Activated naive CD8-positive, alpha-beta T cell (primary cell): ENCODE results near the gene IQGAP2.
A peak's percentile ranks its signal among the peaks of the same experiment; 100 is the strongest.

Experiments used
- H3K27ac Mint-ChIP-seq: one replicate; pipeline ENCODE4 v1.8.0; 2021; ENCODE audit warnings: mixed read lengths
- H3K27me3 Mint-ChIP-seq: one replicate; pipeline ENCODE4 v1.8.0; 2021; ENCODE audit warnings: mixed read lengths
- H3K36me3 Mint-ChIP-seq: one replicate; pipeline ENCODE4 v1.8.0; 2021; ENCODE audit warnings: mixed read lengths
- H3K4me1 Mint-ChIP-seq: one replicate; pipeline ENCODE4 v1.8.0; 2021; ENCODE audit warnings: low read depth, mixed read lengths
- H3K4me3 Mint-ChIP-seq: one replicate; pipeline ENCODE4 v1.8.0; 2021; ENCODE audit warnings: mild to moderate bottlenecking, mixed read lengths
- H3K9me3 Mint-ChIP-seq: one replicate; pipeline ENCODE4 v1.8.0; 2021; ENCODE audit warnings: low read depth, mixed read lengths

IQGAP2 gene

DNA sequence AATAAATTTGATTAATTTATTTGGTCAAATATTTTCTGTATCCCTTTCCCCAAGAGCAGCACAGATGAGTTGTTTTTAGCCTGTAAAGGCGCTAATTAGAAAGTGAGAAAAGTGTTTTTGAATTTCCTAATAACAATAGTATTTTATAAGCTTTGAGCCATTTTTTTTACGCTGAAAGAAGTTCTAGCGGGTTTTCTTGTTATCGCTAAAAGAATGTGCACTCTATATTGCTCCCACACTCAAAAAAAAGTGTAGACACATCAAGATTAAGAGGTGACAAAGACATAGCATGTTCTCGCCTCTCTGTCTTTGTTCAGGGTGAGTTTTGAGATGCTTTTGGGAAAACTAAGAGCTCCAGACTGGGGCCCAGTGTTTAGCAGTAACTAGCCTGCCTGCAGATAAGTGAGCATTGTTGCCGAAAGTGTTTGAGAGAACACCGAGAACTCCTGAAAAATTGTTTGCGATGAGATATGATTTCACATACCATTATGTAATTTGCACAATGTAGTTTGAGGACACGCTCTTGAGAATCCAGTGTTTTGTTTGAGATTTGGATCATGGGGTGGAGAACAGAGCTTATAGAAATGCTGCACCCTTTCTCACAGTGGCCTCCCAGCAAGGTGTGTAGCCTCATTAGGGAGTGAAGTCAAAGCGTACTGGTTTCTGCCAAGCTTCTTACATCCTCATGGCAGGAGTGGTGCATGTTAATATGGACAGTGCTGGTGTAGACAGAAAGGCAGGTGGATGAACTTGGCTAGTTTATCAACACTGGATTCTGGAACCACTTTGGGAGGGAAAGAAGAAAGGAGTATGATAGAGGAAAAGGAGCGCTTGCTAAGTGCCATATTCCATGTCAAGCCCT is 314.4 kb downstream of the IQGAP2 start:
- Mint-ChIP-seq H3K36me3 (peaks cover 3% of the 10 kb centered on the region), H3K9me3 (no peaks in the 10 kb centered on the region), H3K4me1 (peaks cover 19% of the 10 kb centered on the region), H3K27ac (no peak overlapping the region), H3K4me3 (peak overlapping the region; percentile 71), H3K27me3 (peaks cover 23% of the 10 kb centered on the region)

DNA sequence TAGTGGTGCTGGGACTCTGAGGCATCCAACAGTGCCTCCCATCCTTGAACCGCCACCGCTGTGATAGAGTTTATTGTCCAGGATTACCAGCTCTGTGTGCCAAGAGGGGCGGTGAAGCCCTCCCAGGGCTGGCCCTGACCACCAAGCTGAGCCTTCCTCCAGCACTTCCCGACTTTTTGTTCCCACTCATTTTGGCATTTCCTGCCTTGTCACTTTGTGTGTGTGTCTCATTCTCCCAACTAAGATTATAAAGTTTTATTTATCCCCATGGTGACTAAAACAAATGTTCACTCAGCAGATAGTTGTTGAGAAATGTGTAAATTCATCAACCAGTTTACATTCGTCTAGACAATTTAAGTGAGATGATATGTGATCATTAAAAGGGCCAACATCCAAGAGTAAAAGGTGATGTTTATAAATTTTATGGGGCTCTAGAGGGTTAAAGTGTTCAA is 315.3 kb downstream of the IQGAP2 start:
- Mint-ChIP-seq H3K9me3 (no peaks in the 10 kb centered on the region), H3K4me3 (no peak overlapping the region), H3K4me1 (peaks cover 19% of the 10 kb centered on the region), H3K27ac (no peak overlapping the region), H3K27me3 (peaks cover 24% of the 10 kb centered on the region), H3K36me3 (peaks cover 3% of the 10 kb centered on the region)

- H3K4me3 Mint-ChIP-seq: no peak overlapping the region
- peaks cover 18% of the 10 kb centered on the region for H3K4me1 Mint-ChIP-seq
- peaks cover 3% of the 10 kb centered on the region for H3K36me3 Mint-ChIP-seq
Observed at GRCh38 chr5:76718880-76719279, 315.8 kb downstream of the IQGAP2 start.

DNA sequence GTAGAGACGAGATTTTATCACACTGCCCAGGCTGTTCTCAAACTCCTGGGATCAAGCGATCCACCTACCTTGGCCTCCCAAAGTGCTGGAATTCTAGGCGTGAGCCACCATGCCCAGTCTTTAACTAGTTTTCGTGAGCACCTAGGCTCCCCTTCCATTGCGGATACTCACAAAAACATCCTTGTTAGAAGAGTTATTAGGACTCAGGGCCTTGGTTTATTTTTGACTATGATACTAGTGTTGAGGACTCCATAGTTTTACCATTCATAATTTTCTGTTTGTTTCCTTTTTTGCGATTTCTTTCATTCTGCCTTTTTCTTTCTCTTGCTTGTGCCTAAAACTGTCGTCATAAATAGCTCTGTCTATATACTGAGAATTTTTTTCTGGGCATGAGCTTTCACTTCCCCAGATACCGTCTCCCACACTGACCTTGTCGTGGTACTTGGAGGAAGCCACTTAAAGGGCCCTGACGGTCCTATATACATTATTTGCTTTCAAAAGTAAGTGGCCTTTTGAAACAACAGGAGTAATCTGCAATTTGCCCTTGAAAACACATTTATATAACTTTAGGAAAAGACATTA is 318.0 kb downstream of the IQGAP2 start:
- Mint-ChIP-seq H3K27me3 (peaks cover 17% of the 10 kb centered on the region), H3K4me3 (no peak overlapping the region), H3K4me1 (peaks cover 4% of the 10 kb centered on the region), H3K9me3 (no peaks in the 10 kb centered on the region), H3K27ac (no peak overlapping the region), H3K36me3 (no peaks in the 10 kb centered on the region)

More at GRCh38 chr5:76718880-76719279, 315.8 kb downstream of the IQGAP2 start:
- Mint-ChIP-seq H3K27ac (no peak overlapping the region), H3K9me3 (no peaks in the 10 kb centered on the region), H3K27me3 (peaks cover 24% of the 10 kb centered on the region)

GRCh38 chr5:76723266-76723665 is 320.2 kb downstream of the IQGAP2 start:
- no peak overlapping the region for H3K4me3 Mint-ChIP-seq
- H3K9me3 Mint-ChIP-seq: peaks cover 5% of the 10 kb centered on the region
- no peaks in the 10 kb centered on the region for H3K36me3 Mint-ChIP-seq
- no peaks in the 10 kb centered on the region for H3K4me1 Mint-ChIP-seq
- peaks cover 5% of the 10 kb centered on the region for H3K27me3 Mint-ChIP-seq
- H3K27ac Mint-ChIP-seq: no peak overlapping the region

- H3K4me1 Mint-ChIP-seq: no peaks in the 10 kb centered on the region
- no peak overlapping the region for H3K4me3 Mint-ChIP-seq
- peaks cover 2% of the 10 kb centered on the region for H3K27me3 Mint-ChIP-seq
- peaks cover 6% of the 10 kb centered on the region for H3K9me3 Mint-ChIP-seq
- H3K27ac Mint-ChIP-seq: no peak overlapping the region
- no peaks in the 10 kb centered on the region for H3K36me3 Mint-ChIP-seq
Observed at GRCh38 chr5:76723906-76724305, 320.8 kb downstream of the IQGAP2 start.

GRCh38 chr5:76724871-76725270 is 321.8 kb downstream of the IQGAP2 start:
- no peaks in the 10 kb centered on the region for H3K4me1 Mint-ChIP-seq
- peaks cover 3% of the 10 kb centered on the region for H3K27me3 Mint-ChIP-seq
- peaks cover 16% of the 10 kb centered on the region for H3K9me3 Mint-ChIP-seq
- H3K27ac Mint-ChIP-seq: no peak overlapping the region
- H3K36me3 Mint-ChIP-seq: peaks cover 9% of the 10 kb centered on the region
- no peak overlapping the region for H3K4me3 Mint-ChIP-seq

DNA sequence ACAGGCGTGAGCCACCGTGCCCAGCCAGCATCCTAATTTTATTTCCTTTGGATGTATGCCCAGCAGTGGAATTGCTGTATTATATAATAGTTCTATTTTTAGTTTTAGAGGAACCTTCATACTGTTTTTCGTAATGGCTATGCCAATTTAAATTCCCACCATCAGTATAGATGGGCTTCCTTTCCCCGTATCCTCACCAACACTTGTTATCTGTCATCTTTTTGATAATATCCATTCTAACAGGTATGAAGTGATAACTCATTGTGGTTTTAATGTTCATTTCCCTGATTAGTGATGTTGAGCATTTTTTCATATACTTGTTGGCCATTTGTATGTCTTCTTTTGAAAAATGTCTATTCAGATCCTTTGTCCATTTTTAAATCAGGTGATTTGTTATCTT is 325.9 kb downstream of the IQGAP2 start:
- H3K4me3 Mint-ChIP-seq: no peak overlapping the region
- no peaks in the 10 kb centered on the region for H3K4me1 Mint-ChIP-seq
- H3K36me3 Mint-ChIP-seq: peaks cover 19% of the 10 kb centered on the region
- H3K9me3 Mint-ChIP-seq: peaks cover 26% of the 10 kb centered on the region
- no peak overlapping the region for H3K27ac Mint-ChIP-seq
- H3K27me3 Mint-ChIP-seq: peaks cover 5% of the 10 kb centered on the region

DNA sequence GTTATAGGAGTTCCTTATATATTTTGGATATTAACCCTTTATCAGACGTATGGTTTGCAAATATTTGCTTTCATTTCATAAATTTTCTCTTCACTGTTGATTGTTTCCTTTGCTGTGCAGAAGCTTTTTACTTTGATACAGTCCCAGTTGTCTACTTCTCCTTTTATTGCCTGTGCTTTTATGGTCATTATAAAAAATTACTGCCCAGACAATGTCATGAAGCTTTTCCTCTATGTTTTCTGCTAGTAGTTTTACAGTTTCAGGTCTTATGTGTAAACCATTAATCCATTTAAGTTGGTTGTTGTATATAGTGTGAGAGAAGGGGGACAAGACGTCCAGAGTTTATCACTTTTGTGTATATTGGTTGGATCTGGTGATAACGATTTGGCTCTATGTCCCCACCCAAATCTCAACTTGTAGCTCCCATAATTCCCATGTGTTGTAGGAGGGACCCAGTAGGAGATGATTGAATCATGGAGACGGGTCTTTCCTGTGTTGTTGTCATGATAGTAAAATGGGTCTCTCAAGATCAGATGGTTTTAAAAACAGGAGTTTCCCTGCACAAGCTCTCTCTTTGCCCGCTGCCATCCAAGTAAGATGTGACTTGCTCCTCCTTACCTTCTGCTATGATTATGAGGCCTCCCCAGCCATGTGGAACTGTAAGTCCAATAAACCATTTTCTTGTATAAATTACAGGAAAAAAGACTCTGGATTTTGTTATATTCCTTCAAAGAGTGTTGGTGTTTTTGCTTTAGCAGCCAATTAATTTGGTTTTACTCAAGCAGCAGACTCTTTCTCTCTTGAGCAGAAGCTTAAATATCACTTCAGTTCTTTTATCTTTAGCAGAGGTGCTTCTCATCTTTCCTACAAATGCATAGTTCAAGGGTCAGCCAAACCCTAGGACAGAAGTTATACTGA is 326.5 kb downstream of the IQGAP2 start:
- peaks cover 5% of the 10 kb centered on the region for H3K27me3 Mint-ChIP-seq
- no peak overlapping the region for H3K4me3 Mint-ChIP-seq
- H3K36me3 Mint-ChIP-seq: peaks cover 19% of the 10 kb centered on the region
- H3K27ac Mint-ChIP-seq: no peak overlapping the region
- H3K4me1 Mint-ChIP-seq: no peaks in the 10 kb centered on the region
- peaks cover 26% of the 10 kb centered on the region for H3K9me3 Mint-ChIP-seq

GRCh38 chr5:76732405-76733048 is 329.4 kb downstream of the IQGAP2 start:
- peaks cover 21% of the 10 kb centered on the region for H3K9me3 Mint-ChIP-seq
- peaks cover 5% of the 10 kb centered on the region for H3K27me3 Mint-ChIP-seq
- no peak overlapping the region for H3K4me3 Mint-ChIP-seq
- H3K36me3 Mint-ChIP-seq: peaks cover 19% of the 10 kb centered on the region
- peaks cover 5% of the 10 kb centered on the region for H3K4me1 Mint-ChIP-seq
- no peak overlapping the region for H3K27ac Mint-ChIP-seq

GRCh38 chr5:76733049-76733417 is 329.9 kb downstream of the IQGAP2 start:
- H3K9me3 Mint-ChIP-seq: peaks cover 21% of the 10 kb centered on the region

GRCh38 chr5:76735762-76736545 is 332.9 kb downstream of the IQGAP2 start:
- H3K36me3 Mint-ChIP-seq: peaks cover under 1% of the 10 kb centered on the region
- peaks cover 3% of the 10 kb centered on the region for H3K27me3 Mint-ChIP-seq
- H3K27ac Mint-ChIP-seq: no peak overlapping the region
- H3K4me1 Mint-ChIP-seq: peaks cover 24% of the 10 kb centered on the region
- H3K9me3 Mint-ChIP-seq: peaks cover under 1% of the 10 kb centered on the region
- no peak overlapping the region for H3K4me3 Mint-ChIP-seq

More at GRCh38 chr5:76733049-76733417, 329.9 kb downstream of the IQGAP2 start:
- no peak overlapping the region for H3K4me3 Mint-ChIP-seq
- H3K4me1 Mint-ChIP-seq: peaks cover 6% of the 10 kb centered on the region
- peaks cover 5% of the 10 kb centered on the region for H3K27me3 Mint-ChIP-seq
- peaks cover 19% of the 10 kb centered on the region for H3K36me3 Mint-ChIP-seq
- no peak overlapping the region for H3K27ac Mint-ChIP-seq

DNA sequence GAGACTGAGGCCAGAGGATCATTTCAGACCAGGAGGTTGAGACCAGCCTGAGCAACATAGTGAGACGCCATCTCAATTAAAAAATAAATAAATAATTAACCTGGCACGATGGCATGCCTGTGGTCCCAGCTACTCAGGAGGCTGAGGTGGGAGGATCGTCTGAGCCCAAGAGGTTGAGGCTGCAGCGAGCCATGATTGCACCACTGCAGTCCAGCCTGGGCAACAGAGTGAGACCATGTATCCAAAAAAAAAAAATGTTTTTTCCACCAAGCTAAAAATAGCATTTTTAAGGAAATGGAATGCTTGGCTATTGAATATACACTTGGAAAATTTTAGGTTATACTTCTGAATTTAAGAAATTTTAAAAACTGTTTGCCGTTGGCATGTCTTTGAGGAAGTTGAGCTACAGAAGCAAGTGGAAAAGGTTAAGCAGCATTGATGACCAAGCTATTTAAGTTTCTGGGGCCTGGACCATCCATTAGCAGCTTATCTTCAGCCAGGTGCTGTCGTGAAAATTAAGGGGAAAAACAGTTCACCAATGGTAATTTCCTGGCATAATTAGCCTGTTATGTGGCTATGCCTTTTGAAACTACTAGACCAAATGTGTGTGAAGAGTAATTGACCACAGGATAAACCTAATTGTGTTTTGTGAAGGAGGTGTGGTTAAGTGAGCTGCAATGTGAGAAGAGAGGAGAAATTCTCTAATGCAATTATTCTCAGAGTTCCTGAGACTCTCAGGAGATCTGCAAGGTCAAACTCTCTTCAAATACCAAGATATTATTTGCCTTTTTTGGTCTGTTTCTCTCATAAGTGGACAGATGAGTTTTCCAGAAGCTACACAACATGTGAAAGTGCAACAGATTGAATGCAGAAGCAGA is 333.8 kb downstream of the IQGAP2 start:
- H3K4me3 Mint-ChIP-seq: peak overlapping the region; percentile 40
- no peaks in the 10 kb centered on the region for H3K36me3 Mint-ChIP-seq
- H3K4me1 Mint-ChIP-seq: peaks cover 29% of the 10 kb centered on the region
- peak overlapping the region; percentile 5 for H3K27ac Mint-ChIP-seq
- H3K9me3 Mint-ChIP-seq: no peaks in the 10 kb centered on the region
- peaks cover 3% of the 10 kb centered on the region for H3K27me3 Mint-ChIP-seq
